NCI-H2107 (cell line): ENCODE results near the gene FCN2.

Experiments
- DNase-seq: peaks from one replicate; lab custom pipeline; 2025; lab: John Stamatoyannopoulos, UW

The FCN2 gene

GRCh38 chr9:134933076-134933659 lies 52.6 kb downstream of the FCN2 start:
- DNase-seq: no peak

GRCh38 chr9:134935056-134935640 lies 54.5 kb downstream of the FCN2 start:
- no peak for DNase-seq

DNA sequence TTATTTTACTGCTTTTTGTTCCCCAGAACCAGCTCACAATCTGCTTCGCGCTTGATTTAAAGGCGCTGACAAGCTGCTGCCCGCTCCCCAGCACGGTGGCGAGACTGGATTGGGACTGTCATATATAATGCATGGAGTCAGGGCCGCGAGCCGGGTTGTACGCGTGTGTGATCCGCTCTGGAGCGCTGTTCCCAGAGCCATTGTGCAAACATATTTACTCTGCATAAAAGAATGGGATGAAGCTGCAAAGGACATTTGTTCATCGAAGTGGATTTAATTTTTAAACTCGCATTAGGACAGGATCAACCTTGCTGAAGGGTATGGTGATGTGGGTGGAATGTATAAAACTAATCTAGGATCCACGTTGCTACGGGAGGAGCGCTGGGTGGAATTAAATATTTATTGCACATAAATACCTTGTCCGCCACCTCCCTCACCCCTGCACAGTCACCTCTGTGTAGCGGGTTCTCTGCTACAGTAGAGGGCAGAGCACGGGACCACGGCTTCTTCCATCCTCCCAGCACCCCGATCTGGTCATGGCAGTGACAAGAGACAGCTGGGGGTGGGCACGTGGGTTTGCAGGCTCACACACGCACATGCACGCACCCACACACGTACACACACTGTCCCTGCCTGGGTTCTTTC lies 55.2 kb downstream of the FCN2 start:
- no peak for DNase-seq

GRCh38 chr9:134936346-134937163 lies 55.9 kb downstream of the FCN2 start:
- no peak for DNase-seq
